GM21786 (cell line): ENCODE data around the gene CPEB4.

Source experiments
- ATAC-seq: cut with Tn5 transposase; IDR thresholded peaks from one replicate; pipeline ENCODE4 v1.9.1; 2021; ENCODE audit not compliant: unreplicated experiment

CPEB4 gene

GRCh38 chr5:173971681-173972345, 83.7 kb downstream of the CPEB4 start:
- ATAC-seq = no peak

GRCh38 chr5:173972607-173972924, 84.4 kb downstream of the CPEB4 start:
- no peak for ATAC-seq

DNA sequence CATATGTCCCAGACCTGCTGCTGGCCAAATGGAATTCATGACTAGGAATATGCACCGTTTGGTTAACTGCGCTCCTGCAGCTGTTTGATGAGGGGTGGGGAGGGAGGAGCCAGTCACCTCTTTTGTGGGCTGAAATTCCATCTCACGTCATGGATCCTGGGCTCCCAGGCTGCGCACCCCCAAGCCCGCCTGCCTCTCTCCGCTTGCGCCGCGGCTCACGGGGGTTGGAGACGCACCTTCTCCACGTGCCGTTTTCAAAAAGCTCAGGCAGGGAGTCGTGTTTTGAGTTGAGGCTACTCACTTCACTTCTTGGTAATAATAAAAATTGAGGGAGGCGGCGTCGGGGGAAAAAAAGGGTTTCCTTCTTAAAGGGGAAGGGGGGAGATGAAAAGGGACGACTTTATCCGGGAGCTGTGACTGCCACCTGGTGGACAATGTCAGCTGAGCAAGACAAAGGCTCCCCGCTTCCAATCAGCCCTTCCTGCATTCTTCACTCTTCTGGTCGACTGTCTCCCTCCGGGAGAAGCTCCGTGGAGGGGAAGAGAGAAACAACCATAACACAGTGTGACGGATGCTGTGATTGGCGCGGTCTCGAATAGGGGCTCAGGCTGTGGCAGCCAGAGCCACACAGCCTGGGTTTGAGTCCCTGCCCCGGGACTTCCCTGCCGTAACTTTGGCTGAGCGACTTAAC, 84.9 kb downstream of the CPEB4 start:
- peak; percentile 63 for ATAC-seq

GRCh38 chr5:173973616-173973969, 85.4 kb downstream of the CPEB4 start:
- ATAC-seq = peak; percentile 16

- ATAC-seq = no peak
Observed at GRCh38 chr5:173974688-173975239, 86.6 kb downstream of the CPEB4 start.

- ATAC-seq = no peak
Observed at GRCh38 chr5:173981185-173981761, 93.1 kb downstream of the CPEB4 start.

DNA sequence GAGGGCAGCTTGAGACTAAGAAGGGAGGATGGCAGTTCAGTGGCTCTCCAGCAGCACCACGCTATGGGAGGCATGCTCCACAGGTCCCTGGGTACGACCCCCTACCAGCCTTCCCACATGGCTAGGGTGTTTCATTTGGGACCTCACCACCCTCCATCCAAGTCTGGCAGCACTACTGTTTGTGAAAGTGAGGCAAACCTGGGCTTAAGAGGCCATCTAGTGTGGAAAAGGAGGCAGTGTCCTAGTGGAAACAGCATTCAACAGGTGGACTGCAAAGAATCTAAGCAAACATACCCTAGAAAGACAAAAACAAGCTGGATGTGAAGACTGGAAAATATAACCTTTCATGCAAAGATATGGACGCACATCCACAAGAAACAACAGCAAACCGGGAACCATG, 96.1 kb downstream of the CPEB4 start:
- no peak for ATAC-seq

- no peak for ATAC-seq
Observed at GRCh38 chr5:173988554-173989431, 100.6 kb downstream of the CPEB4 start, which contains the start of gene C5orf47. Gene C5orf47, plus strand, starts transcription at chr5:173989170. Its CDS starts 94 bp downstream, at chr5:173989264.

- no peak for ATAC-seq
Observed at GRCh38 chr5:173989432-173990082, 101.4 kb downstream of the CPEB4 start.

DNA sequence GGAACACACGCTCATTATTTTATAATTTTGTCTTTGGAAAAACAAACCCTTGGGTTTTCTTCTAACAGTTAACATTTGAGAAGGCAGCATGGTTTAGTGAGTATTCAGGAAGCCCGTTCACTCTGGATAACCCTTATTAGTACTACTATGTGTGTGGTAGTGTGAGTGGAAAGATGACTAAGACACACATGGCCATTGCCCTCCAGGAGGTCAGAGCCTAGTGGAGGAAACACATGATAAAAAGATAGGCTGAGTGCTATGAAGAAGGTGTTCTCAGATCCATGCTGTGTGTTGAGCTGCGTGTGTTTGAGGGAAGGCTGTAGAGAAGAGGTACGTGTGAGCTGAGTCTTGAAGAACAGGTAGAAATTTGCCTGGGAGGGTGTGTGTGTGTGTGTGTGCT, 109.2 kb downstream of the CPEB4 start:
- no peak for ATAC-seq

GRCh38 chr5:173998531-173998930, 110.4 kb downstream of the CPEB4 start:
- ATAC-seq = no peak

DNA sequence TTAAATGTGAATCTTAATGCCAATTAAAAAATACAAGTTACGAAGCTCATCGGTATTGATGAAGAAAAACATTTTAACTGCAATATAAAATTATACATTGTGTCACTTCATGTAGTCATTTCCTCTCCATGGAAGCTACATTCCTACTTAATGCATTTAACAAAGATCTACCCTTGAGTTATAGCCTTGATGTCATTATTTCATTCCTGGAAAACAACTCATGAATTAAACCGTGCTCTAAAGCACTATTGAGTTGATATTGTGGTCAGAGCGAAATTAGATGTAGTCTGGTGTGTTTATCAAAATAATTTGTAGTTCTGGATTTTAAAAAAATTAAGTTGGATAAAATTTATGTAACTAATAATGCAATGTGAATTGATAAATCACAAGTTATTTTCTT, 111.9 kb downstream of the CPEB4 start:
- no peak for ATAC-seq

GRCh38 chr5:174003795-174004194, 115.6 kb downstream of the CPEB4 start:
- ATAC-seq = no peak

DNA sequence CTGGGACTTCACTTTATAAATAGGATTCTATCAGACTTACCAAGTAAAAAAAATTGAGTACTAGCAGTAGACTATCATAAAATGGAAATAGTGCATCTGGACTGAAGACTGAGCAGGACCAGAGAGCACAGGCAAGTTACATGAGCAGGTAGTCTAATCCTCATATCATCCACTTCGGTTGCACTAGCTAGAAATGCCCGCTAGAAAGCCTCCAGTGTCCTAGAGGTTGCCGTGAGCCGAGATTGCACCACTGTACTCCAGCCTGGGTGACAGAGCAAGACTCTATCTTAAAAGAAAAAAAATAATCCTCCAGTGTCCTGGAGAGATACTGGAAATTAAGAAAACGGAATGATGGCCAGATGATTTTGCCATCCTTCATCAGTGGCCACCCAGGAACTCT, 120.8 kb downstream of the CPEB4 start:
- no peak for ATAC-seq

GRCh38 chr5:174010365-174010764, 122.2 kb downstream of the CPEB4 start:
- no peak for ATAC-seq

DNA sequence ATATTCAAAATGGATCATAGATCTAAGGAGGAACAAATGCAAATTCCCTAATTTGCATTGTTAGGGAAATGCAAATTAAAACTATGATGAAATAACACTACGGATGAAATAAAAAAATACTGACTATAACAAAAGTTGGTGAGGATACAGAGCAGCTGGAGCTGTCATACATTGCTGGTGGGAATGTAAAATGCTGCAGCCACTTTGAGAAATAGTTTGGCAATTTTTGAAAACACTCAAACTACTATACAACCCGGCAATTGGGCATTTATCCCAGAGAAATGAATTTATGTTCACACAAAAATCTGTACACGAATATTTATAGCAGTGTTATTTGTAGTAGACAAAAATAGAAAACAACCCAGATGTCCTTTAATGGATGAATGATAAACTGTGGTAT, 123.3 kb downstream of the CPEB4 start:
- no peak for ATAC-seq
